GM18511 (cell line): ENCODE results near the gene PRRG2.
A peak's percentile ranks its signal among the peaks of the same experiment; 100 is the strongest.

Experiments used
- ATAC-seq: cut with Tn5 transposase; IDR thresholded peaks from one replicate; pipeline ENCODE4 v1.9.1; 2021; ENCODE audit warnings: mild to moderate bottlenecking, moderate library complexity; ENCODE audit not compliant: unreplicated experiment

The PRRG2 gene

GRCh38 chr19:49556412-49557398 lies 24.4 kb upstream of the PRRG2 start:
- no peak for ATAC-seq

- no peak for ATAC-seq
These were observed 23.3 kb upstream of the PRRG2 start for GRCh38 chr19:49557641-49558325.

GRCh38 chr19:49558591-49558990 lies 22.5 kb upstream of the PRRG2 start:
- no peak for ATAC-seq

- no peak for ATAC-seq
These were observed 21.7 kb upstream of the PRRG2 start for GRCh38 chr19:49559443-49559842.

- no peak for ATAC-seq
These were observed 21.2 kb upstream of the PRRG2 start for GRCh38 chr19:49559928-49560327.

- no peak for ATAC-seq
These were observed 20.7 kb upstream of the PRRG2 start for GRCh38 chr19:49560358-49560900.

- no peak for ATAC-seq
These were observed 16.5 kb upstream of the PRRG2 start for GRCh38 chr19:49564616-49565045.

GRCh38 chr19:49565261-49565660 lies 15.9 kb upstream of the PRRG2 start:
- no peak for ATAC-seq

GRCh38 chr19:49566302-49566701 lies 14.8 kb upstream of the PRRG2 start:
- no peak for ATAC-seq

- ATAC-seq, result no peak
These were observed 13.2 kb upstream of the PRRG2 start for GRCh38 chr19:49567861-49568441.

GRCh38 chr19:49570138-49570856 lies 10.8 kb upstream of the PRRG2 start:
- ATAC-seq, result no peak

- ATAC-seq, result no peak
These were observed 10.0 kb upstream of the PRRG2 start for GRCh38 chr19:49570997-49571676.

GRCh38 chr19:49573009-49573408 lies 8.1 kb upstream of the PRRG2 start:
- ATAC-seq, result no peak

GRCh38 chr19:49573425-49573824 lies 7.7 kb upstream of the PRRG2 start:
- ATAC-seq, result no peak

- ATAC-seq, result no peak
These were observed 6.8 kb upstream of the PRRG2 start for GRCh38 chr19:49574206-49574755.

GRCh38 chr19:49579193-49579592 lies 1.9 kb upstream of the PRRG2 start:
- ATAC-seq, result no peak

GRCh38 chr19:49579947-49580263 lies 1.2 kb upstream of the PRRG2 start:
- no peak for ATAC-seq

- peak; percentile 84 for ATAC-seq
These were observed 681 bp upstream of the PRRG2 start, which contains the start of gene NOSIP for GRCh38 chr19:49580264-49581006. Gene NOSIP (minus strand): TSS chr19:49580556. CDS start chr19:49560691, 19,865 bp downstream.

- ATAC-seq, result no peak
These were observed 2.1 kb downstream of the PRRG2 start for GRCh38 chr19:49583239-49583638.
